ENCODE data around the gene CIRBP.
A peak's percentile ranks its signal among the peaks of the same experiment; 100 is the strongest.

CIRBP gene

GRCh38 chr19:1249298-1249989, 19.7 kb upstream of the CIRBP start:
- no peaks in the 10 kb centered on the region for H3K9me3 Mint-ChIP-seq
- H3K36me3 Mint-ChIP-seq (ENCODE audit: low read depth), result peaks cover 5% of the 10 kb centered on the region
- H3K27ac Mint-ChIP-seq, result peak overlapping the region; percentile 95
- no peak for TF ChIP-seq CTCF (IDR thresholded peaks at IDR 0.05)
- DNase-seq, result peak; percentile 95
- H3K27me3 Mint-ChIP-seq (ENCODE audit: low read depth, poor library complexity), result no peaks in the 10 kb centered on the region
- H3K4me1 Mint-ChIP-seq, result peaks cover 14% of the 10 kb centered on the region
- peak overlapping the region; percentile 87 for H3K4me3 Mint-ChIP-seq

- Mint-ChIP-seq H3K4me1 (peaks cover 16% of the 10 kb centered on the region), H3K4me3 (peak overlapping the region; percentile 87), H3K9me3 (no peaks in the 10 kb centered on the region), H3K27me3 (ENCODE audit: low read depth, poor library complexity) (no peaks in the 10 kb centered on the region), H3K36me3 (ENCODE audit: low read depth) (peaks cover 11% of the 10 kb centered on the region), H3K27ac (no peak overlapping the region)
- DNase-seq, result no peak
- no peak for TF ChIP-seq CTCF (IDR thresholded peaks at IDR 0.05)
Measured at GRCh38 chr19:1249990-1250436, 19.1 kb upstream of the CIRBP start.

GRCh38 chr19:1250437-1251260, 18.5 kb upstream of the CIRBP start:
- peak overlapping the region; percentile 77 for H3K27ac Mint-ChIP-seq
- peaks cover 14% of the 10 kb centered on the region for H3K36me3 Mint-ChIP-seq (ENCODE audit: low read depth)
- DNase-seq, result peak; percentile 82
- no peaks in the 10 kb centered on the region for H3K9me3 Mint-ChIP-seq
- no peaks in the 10 kb centered on the region for H3K27me3 Mint-ChIP-seq (ENCODE audit: low read depth, poor library complexity)
- peaks cover 17% of the 10 kb centered on the region for H3K4me1 Mint-ChIP-seq
- peak overlapping the region; percentile 93 for H3K4me3 Mint-ChIP-seq
- TF ChIP-seq CTCF (IDR thresholded peaks at IDR 0.05), result no peak

- Mint-ChIP-seq H3K27me3 (ENCODE audit: low read depth, poor library complexity) (no peaks in the 10 kb centered on the region), H3K4me1 (peaks cover 22% of the 10 kb centered on the region), H3K27ac (peak overlapping the region; percentile 77), H3K36me3 (ENCODE audit: low read depth) (peaks cover 14% of the 10 kb centered on the region), H3K4me3 (peak overlapping the region; percentile 93), H3K9me3 (no peaks in the 10 kb centered on the region)
- TF ChIP-seq CTCF (IDR thresholded peaks at IDR 0.05), result no peak
- peak; percentile 49 for DNase-seq
Measured at GRCh38 chr19:1251330-1252220, 17.6 kb upstream of the CIRBP start.

- Mint-ChIP-seq H3K27ac (no peak overlapping the region), H3K36me3 (ENCODE audit: low read depth) (peaks cover 16% of the 10 kb centered on the region), H3K4me3 (peak overlapping the region; percentile 93), H3K9me3 (no peaks in the 10 kb centered on the region), H3K27me3 (ENCODE audit: low read depth, poor library complexity) (no peaks in the 10 kb centered on the region), H3K4me1 (peaks cover 23% of the 10 kb centered on the region)
- no peak for DNase-seq
- TF ChIP-seq CTCF (IDR thresholded peaks at IDR 0.05), result no peak
Measured at GRCh38 chr19:1252221-1252820, 16.8 kb upstream of the CIRBP start.
